G401 (cell line): Measurements from ENCODE around the gene MGAT2. TPM values are rescaled to one million over a fixed set of nuclear protein-coding genes. Genes with fewer than 3 reads are reported as not detected.
"Not testable (repeated sequence)": the region's sequence is repeated elsewhere in the genome, so short reads cannot be mapped to it uniquely, and the experiment has no call there.

Experiments
- DNase-seq: peaks from one replicate; pipeline ENCODE4 v3.0.0-alpha.2; 2015; ENCODE audit warnings: low spot score
- in situ Hi-C: cut with HindIII; loops from 2 replicates; pipeline ENCODE4 v1.10.0; 2016; ENCODE audit warnings: low sequenced_read_pairs, mixed read lengths
- total RNA-seq: library from RNA; depleted of rRNA; stranded (reverse); fragments of >200 nt; shearing (Covaris generic); gene quantifications from 2 replicates; pipeline ENCODE4 v1.2.3, GENCODE V29; 2014; rRNA removed

MGAT2 gene
- 47.9 and 58.3 TPM in 2 replicates for total RNA-seq

GRCh38 chr14:49620182-49621113 is at the start of gene MGAT2, which contains the start of gene RPL36AL:
Gene MGAT2 (plus strand): TSS chr14:49620799. CDS start chr14:49621269, 470 bp downstream.
Gene RPL36AL (minus strand): TSS chr14:49620626. CDS start chr14:49619104, 1,522 bp downstream.
- in situ Hi-C loops = no loop called here

GRCh38 chr14:49574038-49574437 is 46.6 kb upstream of the MGAT2 start:
- in situ Hi-C loops = no loop called here
- DNase-seq = no peak

More at GRCh38 chr14:49620182-49621113, at the start of gene MGAT2, which contains the start of gene RPL36AL:
- peak; percentile 98 for DNase-seq

DNA sequence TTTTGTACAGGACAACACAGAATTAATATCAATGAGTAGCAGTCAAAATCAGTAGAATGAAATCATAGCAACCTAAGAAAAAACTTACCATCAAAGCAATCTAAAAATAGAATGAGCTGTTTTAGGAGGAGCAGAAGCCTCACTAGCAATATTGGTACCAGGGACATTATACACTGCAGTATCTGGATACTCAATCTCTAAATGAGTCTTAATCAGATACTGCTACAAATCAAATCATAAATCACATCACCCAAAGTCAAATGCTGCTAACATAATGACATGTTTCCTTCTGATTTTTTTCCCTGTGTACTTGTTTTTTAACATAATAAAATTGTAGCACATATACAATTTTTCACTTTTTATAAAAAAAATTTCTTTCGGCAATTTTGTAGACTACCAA is 42.5 kb upstream of the MGAT2 start:
- in situ Hi-C loops = no loop called here
- no peak for DNase-seq

DNA sequence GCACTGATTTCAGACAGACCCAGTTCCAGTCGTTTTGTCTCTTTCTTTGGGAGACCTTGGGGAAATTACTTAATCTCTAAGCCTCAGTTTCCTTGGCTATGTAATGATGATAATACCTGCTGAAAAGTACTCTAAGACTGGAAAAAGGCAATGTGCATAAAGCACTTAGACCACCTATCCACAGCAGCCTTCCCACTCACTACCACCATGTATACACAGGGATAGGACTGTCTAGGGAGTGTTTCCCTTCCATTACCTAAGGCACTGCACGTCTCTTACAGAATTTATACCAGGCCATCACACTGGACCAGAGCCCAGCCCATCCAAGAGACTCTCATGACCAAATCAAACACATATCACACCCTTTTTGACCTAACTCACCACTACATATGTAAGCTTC is 40.8 kb upstream of the MGAT2 start:
- in situ Hi-C loops = no loop called here
- no peak for DNase-seq

GRCh38 chr14:49581209-49582112 is 39.1 kb upstream of the MGAT2 start:
- no peak for DNase-seq
- in situ Hi-C loops = no loop called here

DNA sequence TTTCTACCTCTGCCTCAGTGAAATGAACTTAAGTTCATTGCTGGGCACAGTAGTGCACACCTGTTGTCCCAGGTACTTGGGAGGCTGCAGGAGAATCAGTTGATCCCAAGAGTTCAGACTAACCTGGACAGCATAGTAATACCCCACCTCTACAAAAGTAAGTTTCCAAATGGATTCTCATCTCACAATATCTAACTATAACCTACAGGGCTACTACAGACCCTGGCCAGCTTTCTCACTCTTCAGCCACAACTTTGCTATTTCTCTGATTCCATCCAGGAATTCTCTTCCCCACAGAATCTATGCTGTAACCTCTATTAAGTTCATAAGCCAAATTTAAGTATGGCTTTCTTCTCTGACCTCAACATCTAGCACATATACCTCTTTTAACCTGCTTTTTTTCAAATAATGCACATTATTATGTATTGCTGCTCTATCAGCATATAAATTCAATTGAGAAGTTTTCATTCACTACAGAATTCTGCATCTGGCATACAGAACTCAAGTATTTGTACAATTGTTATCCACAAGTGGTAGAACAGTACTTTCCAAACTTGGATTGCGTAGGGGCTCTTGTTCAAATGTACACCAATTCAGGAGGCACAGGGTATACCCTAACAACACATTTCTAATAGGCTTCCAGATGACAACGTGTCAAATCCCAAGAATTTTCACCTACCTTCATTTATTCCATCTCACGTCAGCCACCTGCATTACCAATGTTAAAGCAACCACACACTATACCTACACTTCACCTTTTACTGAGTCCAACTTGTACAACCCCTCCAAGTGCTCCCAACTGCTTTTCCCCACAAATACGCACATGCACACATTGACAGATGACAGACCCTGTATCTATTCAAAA is 38.3 kb upstream of the MGAT2 start:
- in situ Hi-C loops = no loop called here
- DNase-seq = no peak

GRCh38 chr14:49583629-49584028 is 37.0 kb upstream of the MGAT2 start:
- in situ Hi-C loops = no loop called here

DNA sequence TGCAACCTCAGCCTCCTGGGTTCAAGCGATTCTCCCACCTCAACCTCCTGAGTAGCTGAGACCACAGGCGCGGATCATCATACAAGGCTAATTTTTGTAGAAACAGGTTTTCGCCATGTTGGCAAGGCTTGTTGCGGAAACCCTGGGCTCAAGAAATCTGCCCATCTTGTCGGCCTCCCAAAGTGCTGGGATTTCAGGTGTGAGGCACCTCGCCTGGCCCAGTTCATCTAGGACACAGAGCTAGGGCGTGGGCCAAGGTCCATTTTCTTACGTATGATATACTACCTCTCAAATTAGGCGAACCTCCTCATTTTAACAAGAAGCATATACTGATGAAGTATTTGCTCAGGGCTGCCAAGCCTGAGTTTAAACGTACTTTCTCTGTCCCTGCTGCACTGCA is 36.5 kb upstream of the MGAT2 start:
- no peak for DNase-seq
- in situ Hi-C loops = no loop called here

More at GRCh38 chr14:49583629-49584028, 37.0 kb upstream of the MGAT2 start:
- no peak for DNase-seq

GRCh38 chr14:49584981-49585640 is 35.5 kb upstream of the MGAT2 start:
- in situ Hi-C loops, DNase-seq: not testable (repeated sequence)

GRCh38 chr14:49585803-49586672 is 34.6 kb upstream of the MGAT2 start, which contains the start of gene RPS29:
Gene RPS29 (minus strand): TSS chr14:49586380. CDS start chr14:49586346, 34 bp downstream.
- DNase-seq = peak; percentile 98
- in situ Hi-C loops = no loop called here

DNA sequence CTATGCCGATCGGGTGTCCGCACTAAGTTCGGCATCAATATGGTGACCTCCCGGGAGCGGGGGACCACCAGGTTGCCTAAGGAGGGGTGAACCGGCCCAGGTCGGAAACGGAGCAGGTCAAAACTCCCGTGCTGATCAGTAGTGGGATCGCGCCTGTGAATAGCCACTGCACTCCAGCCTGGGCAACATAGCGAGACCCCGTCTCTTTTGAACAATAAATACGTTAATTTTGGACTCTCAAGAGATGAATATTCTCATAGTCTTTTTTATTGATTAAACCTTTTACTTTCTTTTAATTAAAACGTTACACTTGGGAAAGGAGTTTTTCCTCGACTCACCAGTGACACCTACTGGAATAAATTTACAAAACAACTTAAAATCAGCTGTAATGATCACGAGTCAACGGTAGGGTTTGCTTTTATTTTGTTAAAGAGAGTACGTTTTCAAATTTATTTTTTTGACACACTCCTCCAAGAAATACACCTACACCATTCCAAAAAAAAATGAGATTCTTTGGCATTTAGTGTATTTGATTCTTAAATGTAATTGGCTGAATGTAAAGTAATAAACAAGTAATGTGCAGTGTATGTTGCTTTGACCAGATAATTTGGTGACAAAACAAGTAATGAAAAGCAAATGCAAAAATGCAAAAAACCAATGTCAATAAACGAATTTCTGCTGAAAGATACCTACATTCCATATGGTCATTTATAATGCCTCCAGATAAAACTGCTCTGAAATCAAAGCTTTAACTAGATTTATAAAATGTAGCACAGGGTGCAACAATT is 33.7 kb upstream of the MGAT2 start:
- DNase-seq = peak; percentile 71
- in situ Hi-C loops = no loop called here

DNA sequence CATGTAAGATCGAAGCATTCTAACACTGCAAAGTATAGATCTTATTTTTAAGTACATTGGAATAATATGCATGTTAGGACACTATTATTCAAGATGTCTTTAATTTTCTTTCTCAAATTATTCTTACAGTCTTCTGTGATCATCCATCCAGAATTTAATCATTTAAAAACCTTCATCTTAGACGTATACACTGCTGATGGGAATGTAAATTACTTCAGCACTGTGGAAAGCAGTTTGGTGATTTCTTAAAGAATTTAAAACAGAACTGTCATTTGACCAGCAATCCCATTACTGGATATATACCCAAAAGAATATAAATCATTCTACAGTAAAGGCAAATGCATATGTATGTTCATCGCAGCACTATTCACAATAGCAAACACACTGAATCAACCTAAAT is 31.2 kb upstream of the MGAT2 start:
- no peak for DNase-seq
- in situ Hi-C loops = no loop called here

DNA sequence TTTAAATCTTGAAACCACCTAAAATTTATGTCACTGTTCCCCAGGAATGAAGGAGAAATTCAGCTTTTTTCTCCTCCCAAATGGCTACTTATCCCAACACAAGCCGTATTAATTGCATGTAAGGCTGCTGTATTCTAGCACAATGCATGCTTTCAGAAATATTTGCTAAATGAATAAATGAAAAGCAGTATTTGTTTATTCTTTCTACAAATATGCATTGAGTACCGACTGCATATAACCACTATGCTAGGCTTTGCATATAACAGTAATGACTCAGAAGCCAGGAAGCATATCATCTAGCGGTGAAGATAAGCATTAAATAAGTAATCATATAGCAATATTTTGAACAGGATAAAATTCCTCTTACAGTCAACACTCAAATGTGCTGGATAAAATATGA is 27.6 kb upstream of the MGAT2 start:
- DNase-seq = no peak
- in situ Hi-C loops = no loop called here

- DNase-seq = peak; percentile 23
- in situ Hi-C loops = no loop called here
Measured at GRCh38 chr14:49594347-49595091, 26.1 kb upstream of the MGAT2 start.

DNA sequence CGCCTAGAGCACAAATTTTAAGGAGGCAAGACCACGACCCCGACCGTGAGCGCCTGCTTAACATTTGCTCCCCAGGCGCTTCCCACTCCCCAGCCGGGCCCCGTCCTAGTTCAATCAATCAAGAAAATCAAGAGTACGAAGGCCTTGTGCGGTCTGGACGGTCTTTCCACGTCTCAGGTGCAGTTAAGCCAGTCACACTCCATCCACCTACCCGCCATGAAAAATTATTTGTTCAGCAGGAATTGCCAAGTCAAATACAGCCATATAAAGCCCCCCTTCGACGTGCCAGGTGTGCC is 22.5 kb upstream of the MGAT2 start:
- DNase-seq = peak; percentile 36
- in situ Hi-C loops = no loop called here
